HG03378 (cell line): ENCODE results near the gene RNASE7.
"Not testable (repeated sequence)": the region's sequence is repeated elsewhere in the genome, so short reads cannot be mapped to it uniquely, and the experiment has no call there.

Experiments used
- ATAC-seq: cut with Tn5 transposase; IDR thresholded peaks from one replicate; pipeline ENCODE4 v1.9.1; 2021; ENCODE audit warnings: mild to moderate bottlenecking, moderate library complexity; ENCODE audit not compliant: unreplicated experiment

RNASE7 gene

GRCh38 chr14:21023174-21023573 lies 19.0 kb upstream of the RNASE7 start:
- ATAC-seq: no peak

GRCh38 chr14:21023817-21024584 lies 18.2 kb upstream of the RNASE7 start:
- ATAC-seq: no peak

GRCh38 chr14:21024585-21025370 lies 17.4 kb upstream of the RNASE7 start, which contains the start of gene NDRG2:
TSS of gene NDRG2 (minus strand) at chr14:21025061. CDS start at chr14:21023315, 1,746 bp downstream.
- ATAC-seq: no peak

- ATAC-seq: no peak
These were observed 16.5 kb upstream of the RNASE7 start for GRCh38 chr14:21025371-21026273.

- ATAC-seq: no peak
These were observed 15.7 kb upstream of the RNASE7 start for GRCh38 chr14:21026274-21026987.

- no peak for ATAC-seq
These were observed 15.2 kb upstream of the RNASE7 start for GRCh38 chr14:21026988-21027315.

- no peak for ATAC-seq
These were observed 12.2 kb upstream of the RNASE7 start, which contains the start of gene TPPP2 for GRCh38 chr14:21029917-21030316. TSS of gene TPPP2 (plus strand) at chr14:21030217. CDS start at chr14:21030582, 365 bp downstream.

- no peak for ATAC-seq
These were observed 11.6 kb upstream of the RNASE7 start for GRCh38 chr14:21030531-21030930.

- no peak for ATAC-seq
These were observed 9.6 kb upstream of the RNASE7 start for GRCh38 chr14:21032326-21033132.

GRCh38 chr14:21033133-21033698 lies 8.9 kb upstream of the RNASE7 start:
- ATAC-seq: no peak

- no peak for ATAC-seq
These were observed 7.5 kb upstream of the RNASE7 start, which contains the start of gene RNASE13 for GRCh38 chr14:21034707-21035106. TSS of gene RNASE13 (minus strand) at chr14:21034807. CDS start at chr14:21034288, 519 bp downstream.

GRCh38 chr14:21036751-21037150 lies 5.4 kb upstream of the RNASE7 start:
- no peak for ATAC-seq

- no peak for ATAC-seq
These were observed 5.0 kb upstream of the RNASE7 start for GRCh38 chr14:21037156-21037555.

GRCh38 chr14:21038441-21039422 lies 3.4 kb upstream of the RNASE7 start:
- ATAC-seq: no peak

- ATAC-seq: no peak
These were observed 2.4 kb upstream of the RNASE7 start for GRCh38 chr14:21039585-21040369.

GRCh38 chr14:21040370-21040925 lies 1.7 kb upstream of the RNASE7 start:
- no peak for ATAC-seq

GRCh38 chr14:21040941-21041340 lies 1.2 kb upstream of the RNASE7 start:
- not testable (repeated sequence) for ATAC-seq
